GM19023 (cell line): ENCODE results near the gene MAML2.
A peak's percentile ranks its signal among the peaks of the same experiment; 100 is the strongest.

Source experiments
- ATAC-seq: cut with Tn5 transposase; IDR thresholded peaks from one replicate; pipeline ENCODE4 v1.9.1; 2021; ENCODE audit warnings: mild to moderate bottlenecking, moderate library complexity; ENCODE audit not compliant: unreplicated experiment

The MAML2 gene

DNA sequence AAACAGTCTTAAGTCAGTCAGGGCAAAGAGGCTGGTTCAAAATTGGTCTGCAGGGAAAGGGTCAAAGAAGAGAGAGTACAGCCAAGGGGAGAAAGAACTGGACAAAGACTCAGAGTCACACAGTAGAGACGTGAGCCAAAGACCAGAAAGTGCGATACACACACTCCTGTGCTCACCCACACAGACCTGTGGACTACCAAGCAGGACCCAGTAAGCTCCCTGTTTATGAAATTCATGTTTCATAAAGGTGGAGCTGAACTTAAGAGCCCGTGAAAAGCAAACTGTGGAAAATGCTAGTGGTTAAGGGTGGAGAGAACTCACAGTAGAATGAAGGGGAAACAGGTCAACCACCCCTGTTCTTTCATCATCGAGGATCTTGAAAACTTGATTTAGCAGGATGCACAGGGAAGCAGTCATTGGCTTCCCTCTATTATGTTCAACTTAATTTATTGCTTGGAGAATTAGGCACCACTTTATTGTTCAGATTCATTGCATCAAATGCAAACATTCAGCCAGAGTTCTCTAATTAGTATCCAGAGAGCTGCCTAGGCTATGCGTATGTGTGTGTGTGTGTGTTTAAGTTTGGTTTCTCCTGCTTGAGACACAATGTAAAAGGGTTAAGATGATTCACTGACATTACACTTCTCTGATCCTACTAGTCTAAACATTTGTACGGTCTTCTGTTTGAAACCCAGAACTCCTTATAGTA, 258.2 kb downstream of the MAML2 start:
- ATAC-seq: no peak

DNA sequence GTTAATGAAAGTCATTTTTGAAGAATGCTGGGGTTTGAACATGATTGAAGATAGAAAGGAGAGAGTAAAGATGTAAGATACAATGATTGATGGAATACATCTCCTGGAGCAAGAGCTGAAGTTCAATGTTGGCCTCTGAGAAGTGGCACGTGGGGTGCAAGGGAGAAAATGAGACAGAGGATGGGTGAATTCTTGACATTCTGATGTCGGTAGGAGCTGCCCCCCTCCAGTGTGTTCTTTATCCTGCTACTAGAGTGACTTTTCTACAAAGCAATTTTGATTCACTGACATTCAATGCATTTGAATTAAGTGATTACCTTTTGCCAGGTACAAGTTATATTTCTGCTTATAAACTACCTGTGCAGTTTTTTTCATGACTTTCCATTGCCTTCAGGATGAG, 260.1 kb downstream of the MAML2 start:
- no peak for ATAC-seq

DNA sequence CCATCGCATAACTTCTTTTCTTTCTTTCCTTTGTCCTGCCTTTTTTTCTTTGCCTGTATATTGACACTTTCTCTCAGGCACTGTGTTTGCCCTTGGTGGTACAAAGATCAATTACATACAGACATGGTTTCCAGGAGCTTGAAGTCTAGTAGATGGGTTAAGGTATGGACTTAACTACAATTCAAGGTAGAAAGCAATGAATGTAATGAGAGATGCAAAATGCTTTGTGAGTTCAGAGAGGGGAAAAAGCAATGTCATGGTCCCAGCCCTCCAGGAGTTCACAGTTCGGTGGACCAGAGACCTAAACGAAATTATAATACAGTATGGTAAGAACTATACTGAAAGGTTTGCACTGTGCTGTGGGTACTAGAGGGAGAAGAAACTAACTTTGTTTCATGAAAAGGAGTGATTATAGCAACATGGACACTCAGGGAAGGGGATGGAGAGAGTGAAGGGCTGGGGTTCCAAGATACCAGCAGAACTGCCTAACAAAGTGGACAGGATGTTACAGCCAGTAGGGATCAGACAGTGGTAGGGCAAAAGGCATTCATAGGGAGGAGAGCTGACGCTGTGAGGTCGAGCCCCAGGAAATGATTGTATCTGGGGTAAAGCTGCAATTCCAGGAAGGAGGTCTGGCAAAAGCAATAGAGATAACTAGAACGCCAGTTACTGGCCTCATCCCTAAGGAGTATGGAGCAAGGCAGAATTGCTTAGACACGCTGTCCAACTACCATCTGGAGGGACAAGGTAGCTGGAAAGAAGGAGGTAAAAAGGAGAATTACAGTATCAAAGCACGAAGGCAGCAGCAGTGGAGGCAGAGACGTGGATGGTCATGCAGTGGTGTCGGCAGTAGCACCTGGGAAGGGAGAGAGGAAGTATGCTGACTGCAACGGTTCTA, 260.7 kb downstream of the MAML2 start:
- ATAC-seq: no peak

DNA sequence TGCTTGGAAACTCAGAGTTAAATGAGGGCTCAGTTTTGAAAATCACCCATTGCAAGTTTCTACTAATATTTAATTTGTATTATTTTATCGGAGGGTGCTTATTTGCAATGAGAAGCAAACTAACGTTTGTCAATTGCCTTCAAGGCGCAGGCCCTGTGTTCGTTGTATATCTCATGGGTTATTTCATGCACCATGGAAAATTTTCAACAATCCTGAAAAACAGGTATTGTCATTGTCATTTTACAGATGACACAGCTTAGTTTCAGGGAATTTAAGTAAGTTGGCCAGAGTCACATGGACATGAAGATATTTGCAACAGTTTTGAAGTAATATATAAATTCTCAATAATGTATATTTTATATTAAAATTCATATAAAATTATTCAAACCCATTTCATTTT, 261.4 kb downstream of the MAML2 start:
- no peak for ATAC-seq

DNA sequence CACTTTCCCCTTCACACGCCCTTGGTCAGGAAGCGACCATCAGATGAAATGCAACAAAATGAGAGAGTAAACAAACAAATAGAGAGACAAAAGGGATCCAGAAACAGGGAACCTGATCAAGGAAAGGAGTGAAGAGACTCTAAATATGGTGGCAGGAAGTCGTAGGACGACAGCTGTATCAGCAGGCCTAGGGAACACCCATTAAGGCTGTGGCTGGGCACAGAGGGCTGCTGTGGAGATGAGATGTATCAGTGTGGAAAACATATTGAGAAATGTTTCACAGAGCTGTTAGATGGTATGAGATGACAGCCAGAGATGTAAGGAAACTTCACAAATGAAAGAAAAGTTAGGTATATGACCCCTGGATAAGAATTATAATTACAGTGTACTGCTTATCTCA, 263.3 kb downstream of the MAML2 start:
- no peak for ATAC-seq

DNA sequence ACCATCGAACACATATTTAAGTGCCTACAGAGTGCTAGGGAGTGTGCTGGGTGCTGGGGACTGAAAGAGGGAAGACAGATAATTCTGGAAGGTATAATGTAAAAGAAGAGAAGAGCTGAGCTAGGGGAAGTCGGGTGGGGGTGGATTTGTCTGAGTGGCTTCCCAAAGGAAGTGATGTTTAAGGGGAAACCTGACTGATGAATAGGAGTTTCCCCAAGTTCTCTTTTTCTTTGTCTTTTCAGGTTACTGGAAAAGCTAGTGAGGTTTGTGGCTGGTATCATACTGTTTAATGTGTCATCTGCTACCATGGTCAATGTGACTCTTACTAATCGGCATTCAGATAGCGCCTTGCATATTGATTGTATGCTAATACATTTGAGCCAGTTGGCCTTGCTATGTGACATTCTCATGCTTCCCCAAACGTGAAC, 267.4 kb downstream of the MAML2 start:
- ATAC-seq: peak; percentile 78

DNA sequence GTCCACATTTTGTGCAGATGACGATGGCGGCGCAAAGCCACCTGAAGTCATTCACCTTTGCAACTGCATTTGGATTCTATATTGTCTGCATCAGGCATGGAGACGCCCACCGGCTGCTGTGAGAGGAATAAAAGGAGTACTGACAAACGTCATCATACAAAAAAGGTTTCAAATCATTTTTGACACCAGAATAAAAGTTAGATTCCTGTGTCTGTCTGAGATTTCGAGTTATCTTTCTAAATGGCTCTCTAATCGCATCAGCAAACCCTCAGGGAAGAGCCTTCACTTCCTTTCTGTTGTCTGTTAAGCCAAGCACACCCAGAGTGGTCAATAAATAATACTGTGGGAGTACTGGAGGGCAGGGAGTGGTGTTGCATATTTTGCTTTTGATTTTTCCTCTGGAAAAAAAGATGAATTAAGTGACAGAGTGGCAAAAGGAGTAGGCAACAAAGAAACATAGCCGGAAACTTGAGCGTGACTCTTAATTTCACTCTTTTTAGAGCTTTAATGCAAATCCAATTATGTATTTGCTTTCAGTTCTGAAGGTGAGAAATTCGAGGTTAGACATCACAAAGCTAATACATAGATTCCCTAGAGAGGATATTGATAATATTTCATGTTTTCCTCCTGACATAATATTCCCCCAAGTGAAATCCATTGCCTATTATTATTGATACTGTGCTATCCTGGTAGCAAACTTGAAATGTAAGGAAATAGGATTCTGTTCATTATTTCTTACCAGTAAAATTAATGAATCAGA, 268.3 kb downstream of the MAML2 start:
- ATAC-seq: no peak

DNA sequence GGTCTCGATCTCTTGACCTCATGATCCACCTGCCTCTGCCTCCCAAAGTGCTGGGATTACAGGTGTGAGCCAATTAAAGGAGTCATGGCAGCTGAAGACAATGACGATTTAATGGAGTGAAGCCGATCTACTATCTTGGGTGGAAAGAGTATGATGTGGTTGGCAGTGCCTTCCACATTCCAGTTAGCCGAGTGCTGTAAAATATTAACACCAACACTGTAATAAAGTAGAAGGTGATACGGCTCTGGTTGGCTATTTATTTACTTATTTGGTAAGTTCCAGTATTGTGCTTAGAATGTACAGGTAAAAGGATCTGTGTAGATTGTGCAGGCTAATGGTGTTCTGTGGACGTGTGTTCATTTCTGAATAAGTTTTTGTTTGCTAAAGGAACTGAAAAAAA, 269.5 kb downstream of the MAML2 start:
- no peak for ATAC-seq

DNA sequence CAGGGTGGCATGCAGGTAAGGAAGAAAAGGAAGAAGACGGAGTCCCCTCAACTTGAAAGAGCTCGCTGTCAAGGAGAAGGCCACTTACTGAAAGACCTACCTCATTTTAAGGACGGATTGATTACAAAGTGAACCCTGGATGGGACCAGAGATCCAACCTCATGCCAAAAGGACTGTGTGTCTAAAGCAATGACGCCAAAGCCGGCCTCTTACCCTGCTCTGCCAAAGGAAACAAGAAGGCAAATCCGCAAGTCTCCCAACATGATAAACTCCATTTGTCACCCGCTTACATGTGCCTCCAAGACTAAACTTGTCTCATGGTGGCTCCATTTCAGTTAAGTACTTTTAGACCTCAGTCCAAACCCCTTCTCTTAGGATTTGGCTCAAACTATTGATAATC, 270.4 kb downstream of the MAML2 start:
- ATAC-seq: no peak

DNA sequence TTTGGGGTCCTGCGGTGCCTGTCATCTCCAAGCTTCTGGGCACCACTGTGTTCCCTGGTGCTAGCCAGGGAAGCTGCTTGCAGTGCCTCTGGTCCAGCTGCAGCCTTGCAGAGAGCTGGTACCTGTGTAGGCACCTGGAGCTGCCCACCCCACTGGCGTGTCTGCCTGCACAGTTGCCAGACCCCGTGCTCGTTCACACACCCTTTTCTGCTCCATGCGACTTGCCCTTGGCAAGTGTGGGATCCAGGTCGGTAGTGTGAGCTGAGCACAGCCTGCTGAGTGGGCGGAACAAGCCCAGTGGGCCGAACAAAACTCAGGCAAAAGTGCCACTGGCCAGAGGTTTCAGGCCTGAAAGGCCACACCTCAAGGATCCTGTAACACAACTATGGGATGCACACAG, 272.5 kb downstream of the MAML2 start:
- ATAC-seq: no peak

DNA sequence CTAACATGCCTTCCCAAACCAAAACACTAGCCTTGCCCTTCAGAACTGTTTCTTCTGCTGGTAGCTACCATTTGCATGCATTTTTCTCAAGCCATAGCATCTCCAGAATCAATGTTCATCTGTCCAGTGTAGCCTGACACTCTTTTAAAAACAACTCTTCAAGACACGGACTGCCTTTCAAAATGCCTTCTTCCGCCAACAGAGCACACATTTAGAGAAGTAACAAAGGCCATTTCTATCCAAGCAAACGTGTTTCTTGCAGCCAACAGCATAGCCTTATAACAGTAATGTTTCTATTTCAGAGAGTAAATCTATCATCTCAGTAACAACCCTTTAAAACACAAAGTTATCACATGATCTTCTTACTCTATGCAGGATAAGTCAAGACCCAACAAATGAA, 275.8 kb downstream of the MAML2 start:
- no peak for ATAC-seq

DNA sequence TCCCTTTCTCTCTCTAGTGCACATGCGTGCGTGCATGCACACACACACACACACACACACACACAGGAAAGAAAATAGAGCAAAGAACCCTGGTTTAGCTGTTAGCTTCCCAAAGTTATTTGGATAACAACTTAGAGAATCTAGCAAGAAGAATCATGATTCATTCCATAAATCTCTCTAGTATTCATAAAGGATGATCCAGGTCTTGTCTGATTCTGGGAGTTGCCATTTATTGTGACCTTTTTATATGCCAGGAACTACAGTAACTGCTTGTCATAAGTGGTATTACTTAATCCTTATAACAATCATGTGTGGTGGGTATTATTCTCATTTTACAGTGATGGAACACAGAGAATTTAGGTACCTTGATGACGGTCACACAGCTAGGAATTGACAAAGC, 277.6 kb downstream of the MAML2 start:
- ATAC-seq: no peak

DNA sequence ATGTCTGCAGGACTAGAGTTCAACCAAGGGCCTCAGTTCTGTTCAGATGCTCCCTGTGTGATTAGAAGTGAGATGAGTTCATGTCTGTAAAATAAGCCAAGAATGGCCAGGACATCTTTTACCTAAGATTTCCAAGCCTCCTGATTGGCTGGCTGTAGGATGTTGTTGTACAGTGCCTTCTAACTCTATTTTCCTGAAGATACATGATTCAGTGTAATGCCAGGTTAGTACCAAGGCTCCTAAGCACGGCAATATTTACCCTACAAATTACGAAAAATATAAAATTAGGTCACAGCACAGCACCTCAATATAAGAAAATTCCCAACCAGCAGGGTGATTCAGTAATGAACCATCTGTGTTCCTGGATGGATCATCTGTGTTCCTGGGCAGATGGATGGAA, 279.1 kb downstream of the MAML2 start:
- no peak for ATAC-seq

DNA sequence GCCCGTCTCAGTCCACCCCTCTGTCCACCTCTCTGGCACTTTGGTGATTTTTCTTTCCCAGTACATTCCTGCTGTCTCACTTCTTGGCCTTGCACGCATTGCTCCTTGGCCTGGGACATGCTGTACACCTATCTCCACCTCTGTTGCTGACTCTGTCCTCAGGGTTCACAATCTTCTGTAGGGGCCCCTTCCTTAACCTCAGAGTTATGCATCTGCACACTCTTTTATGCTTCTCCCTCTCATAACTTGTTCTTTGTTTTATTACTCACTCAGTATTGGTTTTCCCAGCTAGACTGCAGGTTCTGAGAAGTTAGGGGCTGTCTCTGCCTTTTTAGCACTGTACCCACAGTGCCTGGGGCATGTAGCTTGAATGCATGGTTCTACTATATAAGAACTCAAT, 279.9 kb downstream of the MAML2 start:
- ATAC-seq: no peak

DNA sequence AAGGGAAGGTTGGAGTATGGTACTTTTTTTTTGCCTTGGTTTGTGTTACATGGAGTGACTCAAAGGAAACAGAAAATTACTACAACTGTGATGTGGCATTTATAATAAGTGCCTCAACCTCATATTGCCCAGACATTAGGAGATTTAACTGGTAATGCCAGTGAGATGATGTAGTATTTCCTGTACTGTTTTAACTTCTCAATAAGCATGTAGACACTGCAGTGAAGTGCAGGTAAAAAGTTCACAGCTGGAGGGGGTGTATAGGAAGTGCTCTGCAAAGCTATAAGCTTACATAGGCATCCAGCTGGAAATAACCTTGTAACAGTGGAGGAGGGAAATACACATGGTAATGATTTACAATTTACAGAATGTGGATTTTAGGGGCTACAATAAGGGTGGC, 280.9 kb downstream of the MAML2 start:
- no peak for ATAC-seq

DNA sequence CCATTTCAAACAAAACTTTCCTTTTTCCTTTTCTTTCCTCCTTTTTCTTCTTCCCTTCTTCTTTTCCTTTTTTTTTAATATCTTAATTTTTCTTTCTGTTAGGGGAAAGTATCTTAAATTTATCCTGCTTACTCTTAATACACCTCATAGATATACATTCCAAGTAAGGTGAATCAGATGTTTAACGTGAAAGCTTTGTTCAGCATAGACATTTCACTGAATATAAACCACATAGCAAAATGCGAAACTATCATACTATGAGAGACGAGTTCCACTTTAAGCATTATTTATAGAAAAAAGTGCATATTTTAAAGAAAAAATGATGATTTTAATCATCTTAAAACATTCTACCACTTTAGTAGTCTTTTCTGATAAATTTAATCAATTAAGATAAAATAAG, 281.3 kb downstream of the MAML2 start:
- ATAC-seq: no peak

DNA sequence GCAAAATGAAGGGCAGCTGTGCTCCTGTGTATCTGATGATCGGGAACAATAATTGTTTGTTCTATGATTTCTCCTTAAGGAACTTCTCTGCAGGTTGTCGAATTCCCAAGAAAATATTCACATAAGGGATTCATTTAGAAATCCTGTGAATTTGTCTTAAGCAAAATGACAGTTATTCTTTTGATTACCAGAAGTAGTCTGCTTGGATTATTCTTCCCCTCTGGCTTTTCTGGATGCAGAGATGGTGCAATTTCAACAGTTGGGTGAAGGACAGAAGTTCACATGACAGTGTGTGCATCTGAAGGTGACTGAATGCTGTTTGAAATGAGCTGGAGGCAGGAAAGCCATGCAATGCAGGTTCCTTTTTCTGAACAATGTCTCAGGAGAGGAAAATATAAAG, 281.9 kb downstream of the MAML2 start:
- ATAC-seq: no peak

DNA sequence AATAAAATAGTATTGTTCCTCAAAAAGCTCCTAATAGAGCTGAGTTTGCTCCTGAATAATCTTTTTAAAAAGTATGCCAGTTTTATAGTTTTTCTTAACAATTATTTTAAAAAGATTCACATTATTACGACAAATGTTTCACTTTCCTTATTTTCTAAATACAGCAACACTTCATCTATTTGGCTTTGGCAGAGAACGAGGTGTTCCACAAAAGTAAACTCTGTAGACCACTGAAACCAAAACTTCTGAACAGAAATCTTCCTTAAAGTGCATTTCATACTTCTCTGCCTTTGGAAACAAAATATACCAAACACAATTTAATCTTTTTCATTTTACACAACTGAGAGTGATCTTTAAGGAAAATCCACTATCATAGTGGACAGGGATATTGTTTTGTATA, 285.5 kb downstream of the MAML2 start:
- ATAC-seq: no peak

DNA sequence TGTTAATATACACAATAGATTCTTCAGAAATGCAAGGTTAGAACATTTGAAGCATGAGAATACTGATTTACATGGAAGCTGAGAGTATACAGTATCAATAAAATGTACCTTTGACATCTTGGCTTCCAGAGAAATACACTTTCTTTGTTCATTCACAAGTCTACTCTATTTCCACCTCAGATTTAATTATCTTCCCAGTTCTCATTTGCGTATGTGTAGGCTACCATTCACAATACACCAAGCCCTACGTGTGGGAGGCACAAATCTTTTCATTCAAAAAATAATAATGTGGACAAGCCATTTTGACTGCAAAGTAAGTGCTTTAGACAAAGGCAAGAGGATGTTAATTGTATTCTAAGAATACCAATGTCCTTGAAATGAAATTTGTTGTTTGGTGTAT, 286.4 kb downstream of the MAML2 start:
- no peak for ATAC-seq

DNA sequence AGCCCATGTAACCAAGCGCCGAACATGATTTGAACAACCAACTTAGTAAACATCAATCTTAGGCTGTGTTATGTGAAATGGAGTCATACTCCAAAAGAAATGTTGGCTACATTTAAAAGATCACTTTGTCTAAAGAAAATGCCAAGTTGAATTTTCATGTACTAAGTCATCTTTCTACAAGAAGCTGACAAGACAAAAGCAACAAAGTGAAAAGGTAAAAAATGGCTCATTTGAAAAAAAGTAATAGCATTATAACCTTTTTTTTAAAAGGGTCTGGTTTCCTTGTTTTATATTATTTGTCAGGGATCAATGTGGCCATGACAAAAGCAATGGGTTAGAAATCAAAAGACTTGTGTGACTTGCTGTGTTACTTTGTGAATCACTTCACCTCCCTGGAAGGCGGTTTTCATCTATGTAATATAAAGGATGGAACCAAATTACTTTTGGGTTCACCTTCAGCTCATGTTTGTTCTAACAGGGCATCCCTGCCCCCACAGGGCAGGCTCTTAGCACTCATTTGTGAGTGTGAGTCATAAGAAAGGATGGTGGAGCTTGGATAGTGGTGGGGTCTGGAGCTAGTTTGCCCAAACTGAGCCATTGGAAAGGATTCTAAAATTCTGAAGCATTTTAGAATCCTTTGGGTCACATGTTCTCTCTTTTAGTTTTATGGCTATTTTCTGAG, 287.1 kb downstream of the MAML2 start:
- no peak for ATAC-seq
